ENCODE results near the gene CLEC4A. TPM values are rescaled to one million over a fixed set of nuclear protein-coding genes. Genes with fewer than 3 reads are reported as not detected.

The CLEC4A gene
- total and polyA plus RNA-seq, 2 of the 8 experiments (the other 6 are each of a cell fraction or from before 2014, with no cell fraction given): 0.41 to 0.44 TPM

GRCh38 chr12:8076366-8076765, 47.1 kb upstream of the CLEC4A start (continued):
- TF ChIP-seq, protein P1, sequence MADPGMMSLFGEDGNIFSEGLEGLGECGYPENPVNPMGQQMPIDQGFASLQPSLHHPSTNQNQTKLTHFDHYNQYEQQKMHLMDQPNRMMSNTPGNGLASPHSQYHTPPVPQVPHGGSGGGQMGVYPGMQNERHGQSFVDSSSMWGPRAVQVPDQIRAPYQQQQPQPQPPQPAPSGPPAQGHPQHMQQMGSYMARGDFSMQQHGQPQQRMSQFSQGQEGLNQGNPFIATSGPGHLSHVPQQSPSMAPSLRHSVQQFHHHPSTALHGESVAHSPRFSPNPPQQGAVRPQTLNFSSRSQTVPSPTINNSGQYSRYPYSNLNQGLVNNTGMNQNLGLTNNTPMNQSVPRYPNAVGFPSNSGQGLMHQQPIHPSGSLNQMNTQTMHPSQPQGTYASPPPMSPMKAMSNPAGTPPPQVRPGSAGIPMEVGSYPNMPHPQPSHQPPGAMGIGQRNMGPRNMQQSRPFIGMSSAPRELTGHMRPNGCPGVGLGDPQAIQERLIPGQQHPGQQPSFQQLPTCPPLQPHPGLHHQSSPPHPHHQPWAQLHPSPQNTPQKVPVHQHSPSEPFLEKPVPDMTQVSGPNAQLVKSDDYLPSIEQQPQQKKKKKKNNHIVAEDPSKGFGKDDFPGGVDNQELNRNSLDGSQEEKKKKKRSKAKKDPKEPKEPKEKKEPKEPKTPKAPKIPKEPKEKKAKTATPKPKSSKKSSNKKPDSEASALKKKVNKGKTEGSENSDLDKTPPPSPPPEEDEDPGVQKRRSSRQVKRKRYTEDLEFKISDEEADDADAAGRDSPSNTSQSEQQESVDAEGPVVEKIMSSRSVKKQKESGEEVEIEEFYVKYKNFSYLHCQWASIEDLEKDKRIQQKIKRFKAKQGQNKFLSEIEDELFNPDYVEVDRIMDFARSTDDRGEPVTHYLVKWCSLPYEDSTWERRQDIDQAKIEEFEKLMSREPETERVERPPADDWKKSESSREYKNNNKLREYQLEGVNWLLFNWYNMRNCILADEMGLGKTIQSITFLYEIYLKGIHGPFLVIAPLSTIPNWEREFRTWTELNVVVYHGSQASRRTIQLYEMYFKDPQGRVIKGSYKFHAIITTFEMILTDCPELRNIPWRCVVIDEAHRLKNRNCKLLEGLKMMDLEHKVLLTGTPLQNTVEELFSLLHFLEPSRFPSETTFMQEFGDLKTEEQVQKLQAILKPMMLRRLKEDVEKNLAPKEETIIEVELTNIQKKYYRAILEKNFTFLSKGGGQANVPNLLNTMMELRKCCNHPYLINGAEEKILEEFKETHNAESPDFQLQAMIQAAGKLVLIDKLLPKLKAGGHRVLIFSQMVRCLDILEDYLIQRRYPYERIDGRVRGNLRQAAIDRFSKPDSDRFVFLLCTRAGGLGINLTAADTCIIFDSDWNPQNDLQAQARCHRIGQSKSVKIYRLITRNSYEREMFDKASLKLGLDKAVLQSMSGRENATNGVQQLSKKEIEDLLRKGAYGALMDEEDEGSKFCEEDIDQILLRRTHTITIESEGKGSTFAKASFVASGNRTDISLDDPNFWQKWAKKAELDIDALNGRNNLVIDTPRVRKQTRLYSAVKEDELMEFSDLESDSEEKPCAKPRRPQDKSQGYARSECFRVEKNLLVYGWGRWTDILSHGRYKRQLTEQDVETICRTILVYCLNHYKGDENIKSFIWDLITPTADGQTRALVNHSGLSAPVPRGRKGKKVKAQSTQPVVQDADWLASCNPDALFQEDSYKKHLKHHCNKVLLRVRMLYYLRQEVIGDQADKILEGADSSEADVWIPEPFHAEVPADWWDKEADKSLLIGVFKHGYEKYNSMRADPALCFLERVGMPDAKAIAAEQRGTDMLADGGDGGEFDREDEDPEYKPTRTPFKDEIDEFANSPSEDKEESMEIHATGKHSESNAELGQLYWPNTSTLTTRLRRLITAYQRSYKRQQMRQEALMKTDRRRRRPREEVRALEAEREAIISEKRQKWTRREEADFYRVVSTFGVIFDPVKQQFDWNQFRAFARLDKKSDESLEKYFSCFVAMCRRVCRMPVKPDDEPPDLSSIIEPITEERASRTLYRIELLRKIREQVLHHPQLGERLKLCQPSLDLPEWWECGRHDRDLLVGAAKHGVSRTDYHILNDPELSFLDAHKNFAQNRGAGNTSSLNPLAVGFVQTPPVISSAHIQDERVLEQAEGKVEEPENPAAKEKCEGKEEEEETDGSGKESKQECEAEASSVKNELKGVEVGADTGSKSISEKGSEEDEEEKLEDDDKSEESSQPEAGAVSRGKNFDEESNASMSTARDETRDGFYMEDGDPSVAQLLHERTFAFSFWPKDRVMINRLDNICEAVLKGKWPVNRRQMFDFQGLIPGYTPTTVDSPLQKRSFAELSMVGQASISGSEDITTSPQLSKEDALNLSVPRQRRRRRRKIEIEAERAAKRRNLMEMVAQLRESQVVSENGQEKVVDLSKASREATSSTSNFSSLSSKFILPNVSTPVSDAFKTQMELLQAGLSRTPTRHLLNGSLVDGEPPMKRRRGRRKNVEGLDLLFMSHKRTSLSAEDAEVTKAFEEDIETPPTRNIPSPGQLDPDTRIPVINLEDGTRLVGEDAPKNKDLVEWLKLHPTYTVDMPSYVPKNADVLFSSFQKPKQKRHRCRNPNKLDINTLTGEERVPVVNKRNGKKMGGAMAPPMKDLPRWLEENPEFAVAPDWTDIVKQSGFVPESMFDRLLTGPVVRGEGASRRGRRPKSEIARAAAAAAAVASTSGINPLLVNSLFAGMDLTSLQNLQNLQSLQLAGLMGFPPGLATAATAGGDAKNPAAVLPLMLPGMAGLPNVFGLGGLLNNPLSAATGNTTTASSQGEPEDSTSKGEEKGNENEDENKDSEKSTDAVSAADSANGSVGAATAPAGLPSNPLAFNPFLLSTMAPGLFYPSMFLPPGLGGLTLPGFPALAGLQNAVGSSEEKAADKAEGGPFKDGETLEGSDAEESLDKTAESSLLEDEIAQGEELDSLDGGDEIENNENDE (IDR thresholded peaks at IDR 0.05; ENCODE audit: insufficient replicate concordance, low read length): no peak
- TF ChIP-seq KDM5A (IDR thresholded peaks at IDR 0.05; ENCODE audit: low read length) (no peak), EZH2 (IDR thresholded peaks at IDR 0.05; ENCODE audit: low read depth, low read length, severe bottlenecking) (no peak), CBX8 (IDR thresholded peaks at IDR 0.05; ENCODE audit: borderline replicate concordance, low read depth, low read length) (no peak), MAFK (IDR thresholded peaks at IDR 0.05; ENCODE audit: low read depth, low read length) (no peak), SUZ12 (IDR thresholded peaks at IDR 0.05; ENCODE audit: low read length) (no peak), NRF1 (IDR thresholded peaks at IDR 0.05; ENCODE audit: low read depth, low read length) (no peak), POLR2A (IDR thresholded peaks at IDR 0.05; ENCODE audit: control extremely low read depth in 1 of 2, low read depth in 2 of 2, low read length in 2 of 2) (no peak), BRCA1 (IDR thresholded peaks at IDR 0.05; ENCODE audit: low read depth, low read length) (no peak)
- TF ChIP-seq, protein P2, sequence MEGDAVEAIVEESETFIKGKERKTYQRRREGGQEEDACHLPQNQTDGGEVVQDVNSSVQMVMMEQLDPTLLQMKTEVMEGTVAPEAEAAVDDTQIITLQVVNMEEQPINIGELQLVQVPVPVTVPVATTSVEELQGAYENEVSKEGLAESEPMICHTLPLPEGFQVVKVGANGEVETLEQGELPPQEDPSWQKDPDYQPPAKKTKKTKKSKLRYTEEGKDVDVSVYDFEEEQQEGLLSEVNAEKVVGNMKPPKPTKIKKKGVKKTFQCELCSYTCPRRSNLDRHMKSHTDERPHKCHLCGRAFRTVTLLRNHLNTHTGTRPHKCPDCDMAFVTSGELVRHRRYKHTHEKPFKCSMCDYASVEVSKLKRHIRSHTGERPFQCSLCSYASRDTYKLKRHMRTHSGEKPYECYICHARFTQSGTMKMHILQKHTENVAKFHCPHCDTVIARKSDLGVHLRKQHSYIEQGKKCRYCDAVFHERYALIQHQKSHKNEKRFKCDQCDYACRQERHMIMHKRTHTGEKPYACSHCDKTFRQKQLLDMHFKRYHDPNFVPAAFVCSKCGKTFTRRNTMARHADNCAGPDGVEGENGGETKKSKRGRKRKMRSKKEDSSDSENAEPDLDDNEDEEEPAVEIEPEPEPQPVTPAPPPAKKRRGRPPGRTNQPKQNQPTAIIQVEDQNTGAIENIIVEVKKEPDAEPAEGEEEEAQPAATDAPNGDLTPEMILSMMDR (IDR thresholded peaks at IDR 0.05; ENCODE audit: control extremely low read depth in 1 of 3, insufficient read depth in 1 of 3, low read depth in 1 of 3, low read length in 3 of 3): no peak
